Measurements from ENCODE around the gene RFX8.
"Not testable (repeated sequence)": the region's sequence is repeated elsewhere in the genome, so short reads cannot be mapped to it uniquely, and the experiment has no call there.

The RFX8 gene

DNA sequence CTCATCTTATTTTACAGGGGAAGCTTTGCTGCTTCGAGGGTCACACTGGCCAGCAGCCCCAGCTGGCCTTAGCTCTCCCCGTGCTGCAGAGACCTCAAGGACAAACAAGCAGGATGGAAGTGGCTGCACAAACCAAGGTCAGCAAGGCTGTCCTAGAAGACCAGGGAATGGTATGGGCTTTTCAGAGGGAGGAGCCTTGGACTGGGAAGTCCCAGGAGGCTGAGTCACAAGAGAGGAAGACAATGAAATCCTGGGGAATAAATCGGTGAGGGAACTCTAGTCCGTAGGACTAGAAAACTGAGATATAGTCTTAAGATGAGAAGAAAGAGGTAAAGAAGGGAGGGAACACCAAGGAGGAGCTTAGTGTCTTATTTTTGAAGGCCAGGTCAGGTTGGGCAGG is 103.3 kb downstream of the RFX8 start:
- DNase-seq, result no peak

- no peak for DNase-seq
Observed at GRCh38 chr2:101369100-101369499, 105.8 kb downstream of the RFX8 start.

GRCh38 chr2:101368376-101368775 is 106.5 kb downstream of the RFX8 start:
- DNase-seq, result no peak

DNA sequence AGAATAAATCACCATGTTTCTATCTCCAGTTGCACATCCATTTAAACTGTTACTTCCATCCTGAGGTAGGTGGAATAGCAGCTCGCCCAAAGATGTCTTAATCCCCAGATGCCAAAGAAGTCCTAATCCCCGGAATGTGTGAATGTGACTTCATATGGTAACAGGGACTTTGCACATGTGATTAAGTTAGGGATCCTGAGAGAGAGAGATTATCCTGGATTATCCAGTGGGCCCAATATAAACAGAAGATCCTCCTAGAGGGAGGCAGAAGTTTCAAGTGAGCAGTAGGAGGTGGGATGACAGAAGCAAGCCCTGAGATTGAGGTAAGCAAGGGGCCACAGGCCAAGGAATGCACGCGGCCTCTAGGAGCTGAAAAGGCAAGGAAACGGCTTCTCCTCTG is 107.4 kb downstream of the RFX8 start:
- no peak for DNase-seq

DNA sequence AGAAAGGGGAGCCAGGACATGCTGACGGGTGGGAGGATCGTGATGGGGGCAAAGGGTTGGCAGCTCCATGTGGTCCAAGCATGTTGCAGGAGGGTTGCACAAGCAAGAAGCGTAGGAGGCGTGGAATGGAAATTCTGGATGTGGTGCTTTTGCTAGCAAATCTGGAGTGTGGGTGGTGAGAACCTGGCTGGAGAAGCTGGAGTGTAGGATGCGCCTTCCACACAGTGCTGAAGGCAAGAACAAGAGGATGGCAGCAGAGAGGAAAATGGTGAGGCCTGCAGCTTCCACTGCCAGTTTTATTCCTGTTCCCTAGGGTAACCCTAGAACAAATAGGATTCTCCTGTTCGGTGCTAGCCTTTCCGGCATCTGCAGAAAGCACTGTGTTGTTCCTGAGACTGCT is 110.0 kb downstream of the RFX8 start:
- DNase-seq, result no peak

DNA sequence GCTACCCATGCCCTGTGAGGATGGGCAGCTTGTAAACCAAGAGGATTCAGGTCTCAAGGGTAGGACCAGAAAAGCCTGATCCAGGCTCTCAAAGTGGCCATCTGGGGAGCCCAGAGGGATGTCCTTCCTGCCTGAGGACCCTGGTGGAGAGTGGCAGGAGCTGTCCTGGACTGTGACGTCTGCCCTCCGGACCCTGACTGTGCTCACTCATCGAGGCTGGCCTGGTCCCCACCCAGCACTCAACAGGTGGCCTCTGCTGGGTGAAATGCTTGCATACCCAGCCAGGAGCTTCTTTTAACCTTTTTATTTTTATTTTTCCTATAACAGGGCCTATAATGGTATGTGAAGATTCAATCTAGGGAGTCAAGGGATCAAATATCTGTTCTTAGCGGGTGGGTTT is 112.1 kb downstream of the RFX8 start:
- DNase-seq, result no peak

- no peak for DNase-seq
Observed at GRCh38 chr2:101362316-101362715, 112.6 kb downstream of the RFX8 start.

DNA sequence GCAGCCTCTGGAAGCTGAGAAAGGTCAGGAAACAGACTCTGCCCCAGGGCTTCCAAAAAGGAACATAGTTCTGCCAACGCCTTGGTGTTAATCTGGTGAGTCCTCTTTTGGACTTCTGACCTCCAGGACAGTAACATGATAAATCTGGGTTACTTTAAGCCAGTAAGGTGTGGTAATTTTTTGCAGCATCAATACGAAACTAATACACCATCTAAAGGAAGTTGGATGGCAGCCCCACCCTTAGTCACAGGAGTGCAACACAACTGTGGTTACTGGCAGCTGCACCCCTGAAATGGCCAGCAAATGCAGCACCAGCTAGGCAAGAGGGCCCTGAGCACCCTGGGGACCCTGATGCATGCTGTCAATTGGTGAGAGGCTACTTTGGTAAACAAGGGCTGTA is 113.4 kb downstream of the RFX8 start:
- DNase-seq, result no peak

- no peak for DNase-seq
Observed at GRCh38 chr2:101361121-101361520, 113.8 kb downstream of the RFX8 start.

GRCh38 chr2:101360232-101360631 is 114.7 kb downstream of the RFX8 start:
- DNase-seq, result no peak

DNA sequence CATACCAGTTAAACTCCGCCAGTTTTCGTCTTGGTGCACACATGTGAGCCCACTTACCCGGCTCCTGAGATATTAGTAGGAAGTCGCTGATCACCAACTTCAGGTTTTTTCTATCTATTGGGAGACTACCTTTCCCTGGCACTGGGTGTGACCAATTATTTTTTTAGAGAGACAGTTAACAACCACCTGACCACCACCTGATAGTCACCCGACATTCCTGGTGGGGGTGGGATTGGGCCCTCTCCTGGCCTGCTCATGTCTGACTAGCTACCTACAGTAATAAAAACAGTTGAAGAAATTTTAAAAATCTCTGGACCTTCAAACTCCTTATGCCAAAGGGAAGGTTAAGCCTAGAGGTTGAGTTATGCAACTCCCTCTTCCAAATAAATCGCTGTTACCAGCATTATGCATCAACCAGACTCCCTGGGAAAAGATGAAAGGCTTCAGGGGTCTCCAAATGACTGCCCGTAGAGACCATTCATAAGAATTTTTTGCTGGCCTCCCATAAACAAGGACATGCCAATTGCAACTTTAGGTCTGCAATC is 115.4 kb downstream of the RFX8 start:
- no peak for DNase-seq

- DNase-seq, result no peak
Observed at GRCh38 chr2:101357376-101357775, 117.5 kb downstream of the RFX8 start.

DNA sequence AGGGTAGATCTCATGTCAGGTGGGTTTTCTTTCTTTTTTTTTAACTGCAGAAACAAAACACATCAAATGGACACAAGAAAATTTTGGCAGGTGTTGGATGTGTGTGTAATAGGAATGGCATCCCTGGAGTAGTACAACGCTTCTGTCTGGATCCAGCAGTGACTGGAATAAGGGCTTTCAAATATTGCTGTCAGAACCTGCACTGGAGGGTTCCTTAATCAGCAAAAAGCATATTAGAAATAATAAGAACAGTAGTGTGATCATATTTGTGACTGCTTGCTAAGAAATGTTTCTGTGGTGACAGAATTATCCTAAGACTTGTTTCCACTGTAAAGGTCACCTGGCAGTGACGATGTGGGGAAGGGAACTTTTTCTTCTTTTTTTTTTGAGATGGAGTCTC is 118.4 kb downstream of the RFX8 start:
- DNase-seq, result no peak

- DNase-seq, result no peak
Observed at GRCh38 chr2:101356055-101356454, 118.9 kb downstream of the RFX8 start.

- no peak for DNase-seq
Observed at GRCh38 chr2:101355401-101356054, 119.4 kb downstream of the RFX8 start.

- DNase-seq, result no peak
Observed at GRCh38 chr2:101354420-101355311, 120.2 kb downstream of the RFX8 start.

GRCh38 chr2:101352631-101353030 is 122.3 kb downstream of the RFX8 start:
- DNase-seq, result not testable (repeated sequence)

- no peak for DNase-seq
Observed at GRCh38 chr2:101351207-101351606, 123.7 kb downstream of the RFX8 start.

- peak; percentile 50 for DNase-seq
Observed at GRCh38 chr2:101349893-101350662, 124.8 kb downstream of the RFX8 start.

GRCh38 chr2:101348883-101349282 is 126.0 kb downstream of the RFX8 start:
- DNase-seq, result no peak

Data from midbrain (tissue), 1 donor.